Liver (tissue), 9 donors: ENCODE results near the gene AATF. TPM values are rescaled to one million over a fixed set of nuclear protein-coding genes. Genes with fewer than 3 reads are reported as not detected.

ENCODE experiments used
- DNase-seq: peaks from one replicate; pipeline ENCODE4 v3.0.0-alpha.2; 2017; ENCODE audit warnings: low spot score
- H3K27ac ChIP-seq, 2 donors: one replicate each; pipeline ENCODE4 v1.7.0; 2013; ENCODE audit warnings: inconsistent platforms in 2 of 2, low read length in 2 of 2, control low read depth in 1 of 2, low read depth in 1 of 2, mild to moderate bottlenecking in 1 of 2
- H3K27me3 ChIP-seq, 4 donors: one replicate each; pipeline versions ENCODE4 v1.6.1 to v1.7.0; 2013; ENCODE audit warnings: low read length in 3 of 4, inconsistent platforms in 1 of 4, mild to moderate bottlenecking in 1 of 4, moderate library complexity in 1 of 4; ENCODE audit not compliant: control insufficient read depth in 4 of 4, insufficient read depth in 4 of 4
- H3K36me3 ChIP-seq, 4 donors: one replicate each; pipeline versions ENCODE4 v1.6.1 to v1.7.0; 2013; ENCODE audit warnings: low read length in 3 of 4, mild to moderate bottlenecking in 3 of 4, low read depth in 1 of 4, moderate library complexity in 1 of 4; ENCODE audit not compliant: control insufficient read depth in 4 of 4, insufficient read depth in 3 of 4
- H3K4me1 ChIP-seq, 4 donors: one replicate each; pipeline versions ENCODE4 v1.6.1 to v1.7.0; 2013; ENCODE audit warnings: low read length in 3 of 4, mild to moderate bottlenecking in 3 of 4, moderate library complexity in 1 of 4; ENCODE audit not compliant: control insufficient read depth in 4 of 4, insufficient read depth in 4 of 4
- H3K4me3 ChIP-seq, 3 donors: one replicate each; pipeline versions ENCODE4 v1.6.1 to v1.7.0; 2013; ENCODE audit warnings: low read length in 3 of 3, control low read depth in 1 of 3, low read depth in 1 of 3, mild to moderate bottlenecking in 1 of 3
- H3K9ac ChIP-seq, 2 donors: one replicate each; pipeline ENCODE4 v1.7.0; 2013; ENCODE audit warnings: low read length in 2 of 2, mild to moderate bottlenecking in 2 of 2, moderate library complexity in 2 of 2, control low read depth in 1 of 2, low read depth in 1 of 2
- H3K9me3 ChIP-seq, 4 donors: one replicate each; pipeline versions ENCODE4 v1.6.1 to v1.7.0; 2013; ENCODE audit warnings: low read length in 3 of 4; ENCODE audit not compliant: control insufficient read depth in 4 of 4
- ATF3 ChIP-seq: IDR thresholded peaks from 2 replicates; pipeline ENCODE4 v1.6.1; 2016; ENCODE audit warnings: antibody characterized with exemption
- CTCF ChIP-seq: fragments of 150-350 bp; IDR thresholded peaks from 2 replicates; pipeline ENCODE4 v1.5.1; 2017; ENCODE audit warnings: improper control_type of control experiment, low read depth, low read length; ENCODE audit not compliant: missing input control
- FOXA2 ChIP-seq: IDR thresholded peaks from 2 replicates; pipeline ENCODE4 v1.6.1; 2016; ENCODE audit warnings: antibody characterized with exemption
- HNF4A ChIP-seq, 2 donors: conservative IDR thresholded peaks; 2 replicates each; pipeline ENCODE4 v1.6.1; 2016; ENCODE audit warnings: antibody characterized with exemption in 2 of 2, mild to moderate bottlenecking in 2 of 2
- HNF4G ChIP-seq: IDR thresholded peaks from 2 replicates; pipeline ENCODE4 v1.6.1; 2016; ENCODE audit warnings: antibody characterized with exemption
- JUND ChIP-seq, 2 donors: IDR thresholded peaks; 2 replicates each; pipeline ENCODE4 v1.6.1; 2016; ENCODE audit warnings: antibody characterized with exemption in 2 of 2
- RAD21 ChIP-seq, 2 donors: IDR thresholded peaks; 2 replicates each; pipeline ENCODE4 v1.6.1; 2016; ENCODE audit warnings: antibody characterized with exemption in 2 of 2, mild to moderate bottlenecking in 2 of 2
- RXRA ChIP-seq, 2 donors: IDR thresholded peaks; 2 replicates each; pipeline ENCODE4 v1.6.1; 2017 to 2018; ENCODE audit warnings: antibody characterized with exemption in 2 of 2, mild to moderate bottlenecking in 1 of 2
- TAF1 ChIP-seq: conservative IDR thresholded peaks from 2 replicates; pipeline ENCODE4 v1.6.1; 2016; ENCODE audit warnings: antibody characterized with exemption, mild to moderate bottlenecking
- YY1 ChIP-seq: IDR thresholded peaks from 2 replicates; pipeline ENCODE4 v1.6.1; 2016; ENCODE audit warnings: antibody characterized with exemption, mild to moderate bottlenecking
- WGBS: extraction: QIAGEN DNeasy Blood & Tissue Kit; methylation state at CpG from one replicate; pipeline ENCODE4 v1.1.7; 2013; 5-methylcytosine and 5-hydroxymethylcytosine counted together
- polyA plus RNA-seq, 2 donors: library from polyadenylated mRNA; stranded (reverse) in 1 of 2; unstranded in 1 of 2; fragments of 200-250 nt in 1 of 2; fragments of >200 nt in 1 of 2; fragmentation: Nextera tagmentation in 1 of 2; extraction: Ambion mirVana in 1 of 2; gene quantifications; one replicate each; pipeline versions ENCODE4 v1.2.1 to v1.2.3, GENCODE V29; 2013 to 2015
- total RNA-seq, 2 donors: library from RNA; depleted of rRNA; stranded (reverse); fragments of >200 nt; gene quantifications; one replicate each; pipeline ENCODE4 v1.2.3, GENCODE V29; 2014
- TF ChIP-seq, protein P1 (sequence below): IDR thresholded peaks from 2 replicates; pipeline ENCODE4 v1.6.1; 2016; ENCODE audit warnings: antibody characterized with exemption, mild to moderate bottlenecking
- donor health status: healthy.
- donor health status: healthy.
- donor health status: healthy.
- donor health status: healthy.
- donor health status: healthy.

AATF gene
- total and polyA plus RNA-seq, 4 donors, result 10.8 to 16.9 (median 13.4) TPM

- Histone ChIP-seq H3K36me3 (no peaks in the 10 kb centered on the region), H3K9me3 (peaks cover 0 to 3% (median 0%) of the 10 kb centered on the region in 4 donors), H3K27me3 (peaks cover 0 to 45% (median 33%) of the 10 kb centered on the region in 4 donors), H3K9ac (no peak overlapping the region), H3K27ac (no peak overlapping the region), H3K4me1 (peaks cover 15 to 43% (median 23%) of the 10 kb centered on the region in 4 donors), H3K4me3 (no peak overlapping the region)
- no peak for TF ChIP-seq RAD21 (IDR thresholded peaks at IDR 0.05)
- no peak for TF ChIP-seq ATF3
- TF ChIP-seq HNF4A (conservative IDR thresholded peaks at IDR 0.05), result no peak
- TF ChIP-seq, protein P1, sequence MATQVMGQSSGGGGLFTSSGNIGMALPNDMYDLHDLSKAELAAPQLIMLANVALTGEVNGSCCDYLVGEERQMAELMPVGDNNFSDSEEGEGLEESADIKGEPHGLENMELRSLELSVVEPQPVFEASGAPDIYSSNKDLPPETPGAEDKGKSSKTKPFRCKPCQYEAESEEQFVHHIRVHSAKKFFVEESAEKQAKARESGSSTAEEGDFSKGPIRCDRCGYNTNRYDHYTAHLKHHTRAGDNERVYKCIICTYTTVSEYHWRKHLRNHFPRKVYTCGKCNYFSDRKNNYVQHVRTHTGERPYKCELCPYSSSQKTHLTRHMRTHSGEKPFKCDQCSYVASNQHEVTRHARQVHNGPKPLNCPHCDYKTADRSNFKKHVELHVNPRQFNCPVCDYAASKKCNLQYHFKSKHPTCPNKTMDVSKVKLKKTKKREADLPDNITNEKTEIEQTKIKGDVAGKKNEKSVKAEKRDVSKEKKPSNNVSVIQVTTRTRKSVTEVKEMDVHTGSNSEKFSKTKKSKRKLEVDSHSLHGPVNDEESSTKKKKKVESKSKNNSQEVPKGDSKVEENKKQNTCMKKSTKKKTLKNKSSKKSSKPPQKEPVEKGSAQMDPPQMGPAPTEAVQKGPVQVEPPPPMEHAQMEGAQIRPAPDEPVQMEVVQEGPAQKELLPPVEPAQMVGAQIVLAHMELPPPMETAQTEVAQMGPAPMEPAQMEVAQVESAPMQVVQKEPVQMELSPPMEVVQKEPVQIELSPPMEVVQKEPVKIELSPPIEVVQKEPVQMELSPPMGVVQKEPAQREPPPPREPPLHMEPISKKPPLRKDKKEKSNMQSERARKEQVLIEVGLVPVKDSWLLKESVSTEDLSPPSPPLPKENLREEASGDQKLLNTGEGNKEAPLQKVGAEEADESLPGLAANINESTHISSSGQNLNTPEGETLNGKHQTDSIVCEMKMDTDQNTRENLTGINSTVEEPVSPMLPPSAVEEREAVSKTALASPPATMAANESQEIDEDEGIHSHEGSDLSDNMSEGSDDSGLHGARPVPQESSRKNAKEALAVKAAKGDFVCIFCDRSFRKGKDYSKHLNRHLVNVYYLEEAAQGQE, result no peak
- no peak for TF ChIP-seq CTCF
- TF ChIP-seq TAF1, result no peak
- TF ChIP-seq YY1, result no peak
- no peak for TF ChIP-seq FOXA2
- no peak for DNase-seq
- whole genome bisulfite sequencing, result 10% methylated on average over 43 of the region's 43 CpGs
These were observed 9.5 kb upstream of the AATF start for GRCh38 chr17:36939052-36939801.

DNA sequence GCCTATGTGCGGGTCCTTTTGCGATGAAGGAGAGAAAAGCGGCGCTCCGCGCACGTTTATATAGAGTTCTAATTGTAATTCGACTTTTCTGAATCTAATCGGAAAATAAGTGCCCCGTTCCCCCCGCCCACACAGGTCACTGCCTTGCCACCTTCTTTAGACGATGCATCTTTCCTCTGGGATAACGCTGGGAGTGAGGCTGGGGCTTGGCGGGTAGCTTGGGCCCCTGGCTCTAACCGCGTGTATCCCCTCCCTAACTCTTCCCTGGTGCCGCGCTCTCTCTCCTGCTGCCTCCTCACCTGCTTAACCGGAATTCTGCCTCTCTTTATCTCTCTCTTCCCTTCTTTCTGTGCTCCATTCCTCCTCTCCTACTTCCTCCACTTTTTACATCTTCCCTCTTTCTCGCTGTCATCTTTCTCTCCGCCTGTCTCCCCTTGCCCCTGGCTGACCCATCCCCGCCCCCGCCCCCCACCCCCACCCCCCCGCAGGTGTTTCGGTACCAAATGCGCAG lies 8.9 kb upstream of the AATF start:
- Histone ChIP-seq H3K9ac (no peak overlapping the region), H3K4me1 (peaks cover 13 to 37% (median 20%) of the 10 kb centered on the region in 4 donors), H3K4me3 (no peak overlapping the region), H3K36me3 (no peaks in the 10 kb centered on the region), H3K9me3 (peaks cover 0 to 3% (median 0%) of the 10 kb centered on the region in 4 donors), H3K27ac (no peak overlapping the region), H3K27me3 (peaks cover 0 to 45% (median 32%) of the 10 kb centered on the region in 4 donors)
- WGBS, result 7% methylated on average over 26 of the region's 26 CpGs
- TF ChIP-seq TAF1 (no peak), RXRA (IDR thresholded peaks at IDR 0.05) (no peak), JUND (IDR thresholded peaks at IDR 0.05) (no peak), FOXA2 (no peak), HNF4G (no peak)
- DNase-seq, result no peak
